Brain microvascular endothelial cell (primary cell): ENCODE results near the gene ADARB2.

Experiments used
- DNase-seq: peaks from one replicate; pipeline ENCODE4 v3.0.0-alpha.2; 2020
- H3K27ac ChIP-seq: fragments of 250-450 bp; sonication (Bioruptor Pico); 2 replicates; pipeline ENCODE4 v1.5.1; 2020; ENCODE audit warnings: mild to moderate bottlenecking, moderate library complexity
- H3K27me3 ChIP-seq: fragments of 250-450 bp; sonication (Bioruptor Pico); replicated peaks from 2 replicates; pipeline ENCODE4 v1.5.1; 2020; ENCODE audit warnings: mild to moderate bottlenecking
- H3K36me3 ChIP-seq: fragments of 250-450 bp; sonication (Bioruptor Pico); replicated peaks from 2 replicates; pipeline ENCODE4 v1.5.1; 2020; ENCODE audit warnings: mild to moderate bottlenecking
- H3K4me3 ChIP-seq: 2 replicates; pipeline ENCODE4 v1.5.1; 2011; ENCODE audit warnings: low read depth, mild to moderate bottlenecking, control low read depth, low read length, moderate library complexity
- in situ Hi-C: cut with HindIII; loops from 2 replicates; pipeline ENCODE4 v1.10.0; 2017; ENCODE audit warnings: low sequenced_read_pairs, low pct_ligation_motif_present
- TF ChIP-seq, protein P1 (sequence below): IDR thresholded peaks from 2 replicates; pipeline ENCODE4 v1.5.1; 2011; ENCODE audit warnings: low read depth, mild to moderate bottlenecking, moderate library complexity, low read length, control low read depth, inconsistent platforms; ENCODE audit errors: missing control alignments

ADARB2 gene

DNA sequence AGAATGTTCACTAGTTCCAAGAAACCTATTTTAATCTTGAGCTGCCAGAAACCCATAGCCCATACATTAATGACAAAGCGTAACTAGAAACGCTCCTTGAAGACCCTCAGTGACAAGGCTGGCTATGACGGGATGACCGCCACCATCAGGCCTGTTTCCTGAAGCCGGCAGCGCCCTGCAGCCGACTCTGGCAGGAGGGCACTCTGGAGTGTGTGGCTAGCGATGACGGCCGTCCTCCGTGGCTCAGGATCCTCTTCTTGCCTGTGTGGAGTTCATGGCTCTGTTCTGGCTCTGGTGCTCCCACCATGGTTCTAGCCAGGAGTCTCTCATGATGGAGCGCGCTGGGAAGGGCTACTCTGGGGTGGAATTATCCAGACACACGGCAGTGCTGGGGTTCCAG, 224.1 kb downstream of the ADARB2 start:
- Histone ChIP-seq H3K36me3 (no peaks in the 10 kb centered on the region), H3K27ac (no peak overlapping the region), H3K27me3 (no peaks in the 10 kb centered on the region), H3K4me3 (no peak overlapping the region)
- TF ChIP-seq, protein P1, sequence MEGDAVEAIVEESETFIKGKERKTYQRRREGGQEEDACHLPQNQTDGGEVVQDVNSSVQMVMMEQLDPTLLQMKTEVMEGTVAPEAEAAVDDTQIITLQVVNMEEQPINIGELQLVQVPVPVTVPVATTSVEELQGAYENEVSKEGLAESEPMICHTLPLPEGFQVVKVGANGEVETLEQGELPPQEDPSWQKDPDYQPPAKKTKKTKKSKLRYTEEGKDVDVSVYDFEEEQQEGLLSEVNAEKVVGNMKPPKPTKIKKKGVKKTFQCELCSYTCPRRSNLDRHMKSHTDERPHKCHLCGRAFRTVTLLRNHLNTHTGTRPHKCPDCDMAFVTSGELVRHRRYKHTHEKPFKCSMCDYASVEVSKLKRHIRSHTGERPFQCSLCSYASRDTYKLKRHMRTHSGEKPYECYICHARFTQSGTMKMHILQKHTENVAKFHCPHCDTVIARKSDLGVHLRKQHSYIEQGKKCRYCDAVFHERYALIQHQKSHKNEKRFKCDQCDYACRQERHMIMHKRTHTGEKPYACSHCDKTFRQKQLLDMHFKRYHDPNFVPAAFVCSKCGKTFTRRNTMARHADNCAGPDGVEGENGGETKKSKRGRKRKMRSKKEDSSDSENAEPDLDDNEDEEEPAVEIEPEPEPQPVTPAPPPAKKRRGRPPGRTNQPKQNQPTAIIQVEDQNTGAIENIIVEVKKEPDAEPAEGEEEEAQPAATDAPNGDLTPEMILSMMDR, result no peak
- in situ Hi-C loops, result no loop called here
- no peak for DNase-seq

DNA sequence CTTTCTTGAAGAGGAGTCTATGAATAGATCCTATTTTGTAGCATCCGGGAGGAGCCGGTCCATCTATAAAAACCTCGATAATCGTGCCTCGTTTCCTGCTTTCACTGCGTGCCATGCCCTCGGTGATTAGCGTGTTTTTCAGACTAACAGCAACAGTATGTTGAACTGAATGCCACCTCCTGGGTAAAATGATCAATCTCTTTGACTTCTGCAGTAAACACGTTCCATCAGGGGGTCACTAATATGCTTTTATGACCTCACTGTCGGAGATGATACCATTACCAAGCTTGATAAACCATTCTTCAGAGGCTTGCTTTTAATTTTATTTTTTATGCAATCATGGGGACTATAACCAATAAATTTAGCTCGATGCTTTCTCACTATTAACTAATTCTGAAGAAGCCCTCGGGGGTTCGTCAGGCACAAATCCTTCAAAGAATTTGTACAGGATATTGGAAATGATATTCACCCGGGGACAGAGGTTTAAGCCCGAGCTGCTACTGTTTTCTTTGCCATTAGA, 228.3 kb downstream of the ADARB2 start:
- no peaks in the 10 kb centered on the region for H3K27me3 ChIP-seq
- no peak overlapping the region for H3K27ac ChIP-seq
- in situ Hi-C loops, result no loop called here

DNA sequence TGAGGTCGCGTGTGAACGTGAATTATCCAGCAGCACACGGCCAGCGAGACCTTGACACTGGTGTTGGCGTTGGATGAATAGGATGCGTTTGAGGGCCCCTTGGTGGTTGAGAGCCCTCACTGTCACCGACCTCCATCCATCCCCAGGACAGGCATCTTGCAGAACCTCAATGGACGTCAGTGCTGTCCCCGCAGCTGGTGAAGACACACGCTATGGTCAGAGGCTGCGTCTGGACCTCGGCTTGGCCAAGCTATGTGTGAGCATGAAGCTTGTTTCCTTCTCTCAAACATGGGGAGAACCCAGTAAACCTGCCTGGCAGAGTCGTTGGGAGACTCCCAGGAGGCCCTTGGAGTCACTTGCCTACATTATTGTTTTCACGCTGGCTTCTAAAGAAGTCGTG, 229.2 kb downstream of the ADARB2 start:
- H3K27me3 ChIP-seq, result no peaks in the 10 kb centered on the region
- in situ Hi-C loops, result no loop called here
- TF ChIP-seq, protein P1, result no peak
- H3K27ac ChIP-seq, result no peak overlapping the region
- no peaks in the 10 kb centered on the region for H3K36me3 ChIP-seq
- DNase-seq, result no peak
- no peak overlapping the region for H3K4me3 ChIP-seq

More for the DNA sequence above, 228.3 kb downstream of the ADARB2 start:
- no peak for DNase-seq
- TF ChIP-seq, protein P1, result no peak
- Histone ChIP-seq H3K36me3 (no peaks in the 10 kb centered on the region), H3K4me3 (no peak overlapping the region)

DNA sequence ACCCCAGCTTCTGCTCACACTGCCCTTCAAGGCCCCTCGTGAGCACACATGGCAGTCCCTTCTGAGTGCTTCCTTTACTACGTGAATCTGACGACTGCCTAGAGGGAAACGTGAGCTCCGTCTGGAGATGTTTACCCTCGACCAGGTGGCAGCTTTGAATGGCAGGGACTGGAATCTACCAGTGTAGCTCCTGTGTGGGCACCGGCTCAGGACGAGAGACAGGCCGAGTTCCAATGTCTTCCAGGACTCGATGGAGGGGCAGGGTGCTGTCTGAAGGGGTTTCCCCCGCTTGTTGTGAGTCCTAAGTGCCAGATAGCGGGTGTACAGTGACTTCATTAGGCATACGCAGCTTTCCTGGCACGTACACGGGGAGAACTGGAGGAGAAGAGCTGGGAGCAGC, 229.9 kb downstream of the ADARB2 start:
- no peak overlapping the region for H3K4me3 ChIP-seq
- in situ Hi-C loops, result no loop called here
- DNase-seq, result no peak
- H3K27ac ChIP-seq, result no peak overlapping the region
- H3K27me3 ChIP-seq, result no peaks in the 10 kb centered on the region
- TF ChIP-seq, protein P1, result no peak
- H3K36me3 ChIP-seq, result no peaks in the 10 kb centered on the region

GRCh38 chr10:1504940-1505339, 232.4 kb downstream of the ADARB2 start:
- in situ Hi-C loops, result no loop called here
- TF ChIP-seq, protein P1, result no peak
- H3K27me3 ChIP-seq, result no peaks in the 10 kb centered on the region
- no peak for DNase-seq
- no peak overlapping the region for H3K4me3 ChIP-seq
- no peak overlapping the region for H3K27ac ChIP-seq
- H3K36me3 ChIP-seq, result no peaks in the 10 kb centered on the region

DNA sequence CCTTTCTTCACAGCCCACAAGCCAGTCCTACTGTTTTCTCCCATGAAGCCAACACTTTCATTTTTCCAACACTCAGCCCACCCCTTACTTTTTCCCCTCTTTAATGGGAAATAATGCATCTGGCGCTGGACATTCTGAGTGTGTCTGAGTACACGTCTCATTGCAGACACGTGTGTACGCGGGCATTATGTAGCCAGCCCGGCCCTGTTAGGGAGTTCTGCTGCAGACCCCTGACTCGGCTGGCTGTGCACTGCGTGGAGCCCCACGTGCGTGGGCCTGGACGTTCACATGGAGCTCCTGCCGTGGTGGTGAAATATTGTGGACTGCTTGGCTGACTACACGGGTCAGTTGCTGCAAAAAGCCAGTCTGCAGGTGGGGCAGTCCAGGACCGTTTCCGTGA, 233.0 kb downstream of the ADARB2 start:
- in situ Hi-C loops, result no loop called here
- Histone ChIP-seq H3K4me3 (no peak overlapping the region), H3K36me3 (no peaks in the 10 kb centered on the region), H3K27ac (no peak overlapping the region), H3K27me3 (no peaks in the 10 kb centered on the region)
- DNase-seq, result no peak
- TF ChIP-seq, protein P1, result no peak
